Fibroblast of pulmonary artery (primary cell): ENCODE data around the gene CACNB3.
A peak's percentile ranks its signal among the peaks of the same experiment; 100 is the strongest.

ENCODE experiments used
- DNase-seq: peaks from one replicate; pipeline ENCODE4 v3.0.0-alpha.2; 2010; ENCODE audit warnings: low read depth
- H3K4me3 ChIP-seq: replicated peaks from 2 replicates; pipeline ENCODE4 v1.5.1; 2011; ENCODE audit warnings: low read depth, mild to moderate bottlenecking, control low read depth, low read length, moderate library complexity
- CTCF ChIP-seq: IDR thresholded peaks from 2 replicates; pipeline ENCODE4 v1.5.1; 2011; ENCODE audit warnings: mild to moderate bottlenecking, control low read depth, low read length, inconsistent platforms; ENCODE audit errors: missing control alignments

Gene CACNB3

DNA sequence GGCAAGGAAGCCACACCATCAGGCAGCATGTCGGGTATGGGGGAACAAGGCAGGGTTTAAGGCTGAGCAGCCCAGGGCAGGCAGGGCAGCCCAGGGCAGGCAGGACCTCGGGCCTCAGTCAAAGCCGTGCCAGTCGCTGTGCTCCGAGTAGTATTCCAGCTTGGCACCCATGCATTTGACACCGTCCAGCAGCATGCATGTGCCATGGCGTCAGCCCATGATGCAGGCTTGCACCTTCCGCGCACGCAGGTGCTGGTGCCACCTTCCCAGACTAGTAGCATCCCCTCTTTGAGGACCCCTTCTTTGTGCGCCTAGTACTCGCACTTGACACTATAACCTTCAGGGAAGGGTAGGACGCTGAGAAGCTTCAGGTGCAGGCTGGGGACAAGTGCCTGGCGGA, 17.8 kb upstream of the CACNB3 start:
- H3K4me3 ChIP-seq = no peak overlapping the region
- TF ChIP-seq CTCF = no peak
- DNase-seq = no peak

- TF ChIP-seq CTCF = no peak
- no peak for DNase-seq
- H3K4me3 ChIP-seq = no peak overlapping the region
Observed at GRCh38 chr12:48800971-48801370, 17.3 kb upstream of the CACNB3 start.

GRCh38 chr12:48803675-48804074, 14.6 kb upstream of the CACNB3 start:
- no peak for DNase-seq
- H3K4me3 ChIP-seq = no peak overlapping the region
- no peak for TF ChIP-seq CTCF

- no peak overlapping the region for H3K4me3 ChIP-seq
- DNase-seq = no peak
- no peak for TF ChIP-seq CTCF
Observed at GRCh38 chr12:48807981-48808380, 10.3 kb upstream of the CACNB3 start.

GRCh38 chr12:48810903-48811431, 7.3 kb upstream of the CACNB3 start:
- no peak overlapping the region for H3K4me3 ChIP-seq
- peak; percentile 75 for DNase-seq
- no peak for TF ChIP-seq CTCF

GRCh38 chr12:48811437-48812090, 6.7 kb upstream of the CACNB3 start:
- no peak for TF ChIP-seq CTCF
- no peak overlapping the region for H3K4me3 ChIP-seq
- no peak for DNase-seq

- no peak overlapping the region for H3K4me3 ChIP-seq
- DNase-seq = no peak
- no peak for TF ChIP-seq CTCF
Observed at GRCh38 chr12:48812389-48812788, 5.9 kb upstream of the CACNB3 start.
